Astrocyte (in vitro differentiated cells and primary cell): ENCODE data around the gene SBNO2.

Experiments used
- CTCF ChIP-seq: IDR thresholded peaks from 2 replicates; pipeline ENCODE4 v1.5.1; 2011; ENCODE audit warnings: low read depth, mild to moderate bottlenecking, inconsistent platforms, low read length, moderate library complexity; ENCODE audit not compliant: insufficient read depth
- EZH2 ChIP-seq: IDR thresholded peaks from 2 replicates; pipeline ENCODE4 v1.6.1; 2012; ENCODE audit warnings: mild to moderate bottlenecking, low read length, inconsistent platforms; ENCODE audit not compliant: insufficient read depth

- TF ChIP-seq CTCF = no peak
- TF ChIP-seq EZH2 = no peak
Observed at GRCh38 chr19:1110809-1111640, 63.0 kb downstream of the SBNO2 start.
